Measurements from ENCODE around the gene SMIM14.
"Not testable (repeated sequence)": the region's sequence is repeated elsewhere in the genome, so short reads cannot be mapped to it uniquely, and the experiment has no call there.

Gene SMIM14

GRCh38 chr4:39655876-39656275, 17.2 kb upstream of the SMIM14 start:
- no peak for FAIRE-seq
- no peak for TF ChIP-seq CTCF (IDR thresholded peaks at IDR 0.05; ENCODE audit: insufficient read depth, missing control alignments)
- no peak for DNase-seq (ENCODE audit: insufficient read length, low spot score)

GRCh38 chr4:39655211-39655610, 16.5 kb upstream of the SMIM14 start:
- DNase-seq (ENCODE audit: insufficient read length, low spot score) (no peak), FAIRE-seq (no peak)
- no peak for TF ChIP-seq CTCF (IDR thresholded peaks at IDR 0.05; ENCODE audit: insufficient read depth, missing control alignments)

- FAIRE-seq; DNase-seq (ENCODE audit: insufficient read length, low spot score): not testable (repeated sequence)
Measured at GRCh38 chr4:39651586-39651985, 12.9 kb upstream of the SMIM14 start.

- FAIRE-seq = no peak
- no peak for DNase-seq (ENCODE audit: insufficient read length, low spot score)
- TF ChIP-seq CTCF (IDR thresholded peaks at IDR 0.05; ENCODE audit: insufficient read depth, missing control alignments) = no peak
Measured at GRCh38 chr4:39649639-39650265, 11.1 kb upstream of the SMIM14 start.

GRCh38 chr4:39648827-39649558, 10.3 kb upstream of the SMIM14 start:
- DNase-seq (ENCODE audit: insufficient read length, low spot score) = no peak
- no peak for FAIRE-seq
- TF ChIP-seq CTCF (IDR thresholded peaks at IDR 0.05; ENCODE audit: insufficient read depth, missing control alignments) = no peak

DNA sequence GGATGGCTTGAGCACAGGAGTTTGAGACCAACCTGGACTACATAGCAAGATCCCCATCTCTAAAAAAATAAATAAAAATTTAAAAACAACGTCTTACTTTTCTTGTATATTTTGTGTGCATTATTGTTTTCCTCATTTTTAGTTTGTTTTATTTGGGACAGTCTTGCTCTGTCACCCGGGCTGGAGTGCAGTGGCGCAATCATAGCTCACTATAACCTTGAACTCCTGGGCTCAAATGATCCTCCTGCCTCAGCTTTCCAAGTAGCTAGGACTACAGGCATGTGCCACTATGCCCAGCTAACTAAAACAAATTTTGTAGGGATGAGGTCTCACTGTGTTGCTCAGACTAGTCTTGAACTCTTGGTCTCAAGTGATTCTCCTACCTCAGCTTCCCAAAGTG, 9.5 kb upstream of the SMIM14 start:
- no peak for FAIRE-seq
- no peak for TF ChIP-seq CTCF (IDR thresholded peaks at IDR 0.05; ENCODE audit: insufficient read depth, missing control alignments)
- DNase-seq (ENCODE audit: insufficient read length, low spot score) = no peak

GRCh38 chr4:39642885-39643552, 4.4 kb upstream of the SMIM14 start:
- DNase-seq (ENCODE audit: insufficient read length, low spot score) (no peak), FAIRE-seq (no peak)
- TF ChIP-seq CTCF (IDR thresholded peaks at IDR 0.05; ENCODE audit: insufficient read depth, missing control alignments) = no peak

Measured in D721Med (cell line).